GM12878 (cell line): Measurements from ENCODE around the gene HEPHL1. TPM values are rescaled to one million over a fixed set of nuclear protein-coding genes. Genes with fewer than 3 reads are reported as not detected.

Experiments used
- ATAC-seq: fragments of 200-7000 bp; cut with Tn5 transposase; 3 replicates; pipeline ENCODE4 v1.9.1; 2020; ENCODE audit warnings: mild to moderate bottlenecking, moderate library complexity
- BruUV-seq: library from RNA; stranded (reverse); fragments of 400-500 nt; replicated peaks from 2 replicates; lab custom pipeline; 2021; lab: Mats Ljungman, UMichigan
- CTCF ChIA-PET: fragments of 300-600 bp; sonication (Branson Sonifier 250); formaldehyde crosslinking; extraction: SDS; loops from one replicate; lab custom pipeline; 2021; ENCODE audit warnings: inconsistent platforms; lab: Yijun Ruan, JAX
- POLR2A ChIA-PET: fragments of 350-600 bp; formaldehyde crosslinking; extraction: SDS; loops from one replicate; lab custom pipeline; 2021; ENCODE audit warnings: inconsistent platforms; lab: Charles Lee
- RAD21 ChIA-PET: fragments of 300-600 bp; sonication (Branson Sonifier 250); formaldehyde crosslinking; loops from one replicate; lab custom pipeline; 2023; ENCODE audit warnings: antibody characterized with exemption; ENCODE audit not compliant: unreplicated experiment; lab: Charles Lee
- SMC1A ChIA-PET: fragments of 300-600 bp; sonication (Branson Sonifier 250); formaldehyde crosslinking; loops from one replicate; lab custom pipeline; 2023; ENCODE audit not compliant: unreplicated experiment, uncharacterized antibody; lab: Charles Lee
- DNase-seq: peaks from one replicate; pipeline ENCODE4 v3.0.0-alpha.2; 2011; ENCODE audit warnings: low read depth, low spot score
- FAIRE-seq: peaks from 3 replicates; lab custom pipeline; 2011; peaks lifted over from hg19 to GRCh38; lab: Jason Lieb, UNC
- H2AFZ ChIP-seq: 2 replicates; pipeline ENCODE4 v1.6.0; 2011; ENCODE audit warnings: low read depth, low read length, control low read depth; ENCODE audit not compliant: control insufficient read depth
- H3K27ac ChIP-seq: 2 replicates; pipeline ENCODE4 v1.5.1; 2011; ENCODE audit warnings: control low read depth; ENCODE audit not compliant: control insufficient read depth, insufficient read depth
- H3K27me3 ChIP-seq, 2 experiments: replicated peaks in 1 of 2; 2 replicates each; pipeline versions ENCODE4 v1.6.0 to v1.6.1; 2011; ENCODE audit warnings: low read length in 1 of 2; ENCODE audit not compliant: control insufficient read depth in 2 of 2, insufficient read depth in 2 of 2
- H3K36me3 ChIP-seq, 2 experiments: 2 replicates each; pipeline ENCODE4 v1.5.1; 2011; ENCODE audit warnings: low read length in 1 of 2; ENCODE audit not compliant: control insufficient read depth in 2 of 2, insufficient read depth in 2 of 2
- H3K4me1 ChIP-seq: 2 replicates; pipeline ENCODE4 v1.6.1; 2011; ENCODE audit warnings: mild to moderate bottlenecking, low read length, moderate library complexity, mixed read lengths; ENCODE audit not compliant: control insufficient read depth, insufficient read depth
- H3K4me2 ChIP-seq: 2 replicates; pipeline ENCODE4 v1.6.0; 2011; ENCODE audit warnings: control low read depth; ENCODE audit not compliant: control insufficient read depth, insufficient read depth
- H3K4me3 ChIP-seq: fragments of 200-600 bp; sonication (generic); 2 replicates; pipeline ENCODE4 v1.5.1; 2016
- H3K79me2 ChIP-seq: 2 replicates; pipeline ENCODE4 v1.6.0; 2011; ENCODE audit warnings: low read length; ENCODE audit not compliant: control insufficient read depth, insufficient read depth
- H3K9ac ChIP-seq: 2 replicates; pipeline ENCODE4 v1.8.0; 2011; ENCODE audit warnings: low read length, control low read depth, mixed read lengths; ENCODE audit not compliant: control insufficient read depth, insufficient read depth
- H3K9me3 ChIP-seq: replicated peaks from 3 replicates; pipeline ENCODE4 v1.5.1; 2011; ENCODE audit warnings: mild to moderate bottlenecking, low read length; ENCODE audit not compliant: control insufficient read depth, insufficient read depth
- H4K20me1 ChIP-seq: 2 replicates; pipeline ENCODE4 v1.6.0; 2011; ENCODE audit not compliant: control insufficient read depth, insufficient read depth
- ATF7 ChIP-seq: fragments of 450-650 bp; IDR thresholded peaks from 2 replicates; pipeline ENCODE4 v1.6.1; 2016; ENCODE audit warnings: low read depth, mild to moderate bottlenecking
- BHLHE40 ChIP-seq, 2 experiments: fragments of 450-650 bp in 1 of 2; IDR thresholded peaks; 2 replicates each; pipeline ENCODE4 v1.6.1; 2011 to 2017; ENCODE audit warnings: low read depth in 2 of 2, borderline replicate concordance in 1 of 2, improper control_type of control experiment in 1 of 2, low read length in 1 of 2, mild to moderate bottlenecking in 1 of 2
- BMI1 ChIP-seq: fragments of 450-650 bp; IDR thresholded peaks from 2 replicates; pipeline ENCODE4 v1.6.1; 2016; ENCODE audit warnings: mild to moderate bottlenecking, moderate library complexity, borderline replicate concordance
- CHD2 ChIP-seq: IDR thresholded peaks from 2 replicates; pipeline ENCODE4 v1.6.1; 2011; ENCODE audit warnings: low read depth, low read length, improper control_type of control experiment, borderline replicate concordance
- E4F1 ChIP-seq: fragments of 450-650 bp; IDR thresholded peaks from 2 replicates; pipeline ENCODE4 v1.6.1; 2018; ENCODE audit warnings: borderline replicate concordance, mild to moderate bottlenecking; ENCODE audit not compliant: partially characterized antibody
- EP300 ChIP-seq, 2 experiments: fragments of 150-350 bp in 1 of 2; IDR thresholded peaks; 2 replicates each; pipeline ENCODE4 v1.6.1; 2011 to 2012; ENCODE audit warnings: low read depth in 2 of 2, low read length in 2 of 2, borderline replicate concordance in 1 of 2, improper control_type of control experiment in 1 of 2, inconsistent platforms in 1 of 2; ENCODE audit not compliant: control insufficient read depth in 1 of 2
- HCFC1 ChIP-seq: fragments of 150-350 bp; IDR thresholded peaks from 2 replicates; pipeline ENCODE4 v1.6.1; 2014; ENCODE audit warnings: low read length
- KAT2A ChIP-seq: conservative IDR thresholded peaks from 2 replicates; pipeline ENCODE4 v1.6.1; 2011; ENCODE audit warnings: low read depth, low read length; ENCODE audit not compliant: control insufficient read depth
- NKRF ChIP-seq: fragments of 450-650 bp; conservative IDR thresholded peaks from 2 replicates; pipeline ENCODE4 v1.6.1; 2017; ENCODE audit warnings: mild to moderate bottlenecking, moderate library complexity
- SKIL ChIP-seq: fragments of 450-650 bp; IDR thresholded peaks from 2 replicates; pipeline ENCODE4 v1.6.1; 2017; ENCODE audit warnings: mild to moderate bottlenecking, low read depth, inconsistent platforms; ENCODE audit not compliant: poor library complexity, severe bottlenecking
- SMAD1 ChIP-seq: fragments of 450-650 bp; IDR thresholded peaks from 2 replicates; pipeline ENCODE4 v1.6.1; 2018; ENCODE audit warnings: mild to moderate bottlenecking, low read depth; ENCODE audit not compliant: partially characterized antibody
- TBL1XR1 ChIP-seq: IDR thresholded peaks from 2 replicates; pipeline ENCODE4 v1.6.1; 2012; ENCODE audit warnings: low read depth, low read length, improper control_type of control experiment
- TCF12 ChIP-seq: IDR thresholded peaks from 2 replicates; pipeline ENCODE4 v1.6.1; 2011; ENCODE audit warnings: low read depth, mild to moderate bottlenecking, low read length
- ZNF217 ChIP-seq: fragments of 450-650 bp; IDR thresholded peaks from 2 replicates; pipeline ENCODE4 v1.6.1; 2017; ENCODE audit warnings: antibody characterized with exemption, mild to moderate bottlenecking
- ZNF622 ChIP-seq: fragments of 450-650 bp; IDR thresholded peaks from 2 replicates; pipeline ENCODE4 v1.6.1; 2017; ENCODE audit warnings: mild to moderate bottlenecking, inconsistent platforms
- WGBS: methylation state at CpG from one replicate; pipeline ENCODE4 v1.1.6; 2016; ENCODE audit warnings: low lambda C conversion rate; ENCODE audit not compliant: insufficient replicate concordance, insufficient coverage; ENCODE audit errors: missing lambda C conversion rate; 5-methylcytosine and 5-hydroxymethylcytosine counted together
- in situ Hi-C: fragments of 300-500 bp; cut with MboI; formaldehyde crosslinking; loops from 9 replicates; pipeline ENCODE4 v1.14.3; 2018; ENCODE audit warnings: mixed read lengths
- intact Hi-C: fragments of 100-400 bp; cut with micrococcal nuclease; formaldehyde crosslinking; loops from one replicate; pipeline ENCODE4 v1.14.2; 2022; ENCODE audit not compliant: unreplicated experiment
- polyA plus RNA-seq, 11 experiments: library from polyadenylated mRNA; depleted of rRNA in 4 of 11; unstranded in 6 of 11; stranded (reverse) in 5 of 11; fragments of >200 nt; fragmentation: Nextera tagmentation in 4 of 11; fragmentation: Illumina TruSeq in 1 of 11; extraction: Ambion mirVana in 4 of 11; extraction: Trizol in 1 of 11; gene quantifications; 1 replicate in 1 of 11; 2 replicates in 10 of 11; pipeline versions ENCODE4 v1.2.1 to v1.2.3, GENCODE V29; 2011 to 2016; ENCODE audit warnings: inconsistent platforms in 2 of 11, missing spikeins in 2 of 11, low read depth in 1 of 11
- total RNA-seq, 4 experiments: library from RNA; depleted of rRNA in 3 of 4; stranded (reverse); fragments of >200 nt in 3 of 4; fragmentation: Illumina TruSeq in 1 of 4; extraction: Trizol in 1 of 4; gene quantifications; 2 replicates each; pipeline versions ENCODE4 v1.2.1 to v1.2.3, GENCODE V29; 2013 to 2021

The HEPHL1 gene
- total and polyA plus RNA-seq, 10 of the 15 experiments (the other 5 are each of a cell fraction or from before 2014, with no cell fraction given): 0.02 to 0.08 (median 0.05) TPM; not detected in 6

- no peak overlapping the region for H3K4me2 ChIP-seq
Observed at GRCh38 chr11:94024547-94024946, 3.4 kb downstream of the HEPHL1 start.

More at GRCh38 chr11:94024547-94024946, 3.4 kb downstream of the HEPHL1 start:
- no peak for ATAC-seq
- DNase-seq: no peak
- Histone ChIP-seq H3K4me3 (no peak overlapping the region), H3K36me3 (no peaks in the 10 kb centered on the region), H4K20me1 (no peaks in the 10 kb centered on the region), H3K9ac (no peak overlapping the region), H3K4me1 (no peaks in the 10 kb centered on the region), H3K27me3 (no peaks in the 10 kb centered on the region), H3K27ac (no peak overlapping the region), H3K9me3 (no peaks in the 10 kb centered on the region), H3K79me2 (no peaks in the 10 kb centered on the region), H2AFZ (no peak overlapping the region)
- FAIRE-seq: no peak
- BruUV-seq: no TSS peak
- POLR2A ChIA-PET: no interaction called here
- in situ Hi-C loops (no loop called here), intact Hi-C loops (no loop called here)
- TF ChIP-seq KAT2A (no peak), NKRF (no peak), EP300 (IDR thresholded peaks at IDR 0.05; ENCODE audit: borderline replicate concordance in 1 of 2, control insufficient read depth in 1 of 2, low read depth in 2 of 2, low read length in 2 of 2) (no peak), ZNF217 (no peak), SKIL (no peak), BMI1 (no peak), HCFC1 (no peak), E4F1 (no peak), ZNF622 (no peak), ATF7 (no peak), TBL1XR1 (no peak), SMAD1 (no peak), CHD2 (no peak), TCF12 (no peak), BHLHE40 (IDR thresholded peaks at IDR 0.05; ENCODE audit: borderline replicate concordance in 1 of 2, low read depth in 2 of 2, low read length in 1 of 2) (no peak)
- CTCF ChIA-PET: no interaction called here
- WGBS: 21% methylated on average over 2 of the region's 2 CpGs
- SMC1A ChIA-PET: no interaction called here
- RAD21 ChIA-PET: no interaction called here
